ENCODE data around the gene ZP2. TPM values are rescaled to one million over a fixed set of nuclear protein-coding genes. Genes with fewer than 3 reads are reported as not detected.
"Not testable (repeated sequence)": the region's sequence is repeated elsewhere in the genome, so short reads cannot be mapped to it uniquely, and the experiment has no call there.

The ZP2 gene
- total RNA-seq, 1 experiment from 2014 or later = not detected

DNA sequence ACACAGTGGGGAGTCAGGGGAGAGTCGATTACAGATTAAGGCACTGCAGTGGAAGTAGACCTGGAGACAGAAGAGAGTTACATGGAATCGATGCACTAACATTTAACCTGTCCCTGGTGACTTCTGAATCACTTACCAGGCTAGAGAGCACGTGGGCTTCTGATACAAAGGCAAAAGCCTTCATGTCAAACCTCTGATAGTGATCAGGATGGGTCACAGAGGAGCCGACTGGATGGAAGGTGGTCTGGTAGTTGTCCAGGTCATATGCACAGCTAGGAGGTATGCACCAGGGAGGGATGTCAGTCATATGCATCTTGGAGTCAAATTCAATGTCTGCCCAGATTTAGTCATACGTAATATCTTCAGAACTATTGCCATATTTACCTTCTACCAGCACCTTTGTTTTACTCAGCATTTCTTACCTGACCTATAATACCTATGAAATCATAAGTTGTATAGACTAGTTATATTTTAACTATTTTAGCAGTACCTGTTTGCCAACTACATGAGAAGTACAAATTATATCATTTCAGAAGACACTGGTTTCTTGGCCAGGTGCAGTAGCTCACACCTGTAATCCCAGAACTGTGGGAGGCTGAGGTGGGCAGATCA lies 11.7 kb downstream of the ZP2 start:
- H3K4me3 ChIP-seq (ENCODE audit: low read depth, low read length) = no peak overlapping the region
- intact Hi-C loops (cut with micrococcal nuclease; ENCODE audit: unreplicated experiment) = loop anchor here (5.0 kb wide), 1 partner anchor 78 kb away; the partner anchor contains the start of gene CRYM
- CTCF ChIA-PET = no interaction called here
- H3K36me3 ChIP-seq (ENCODE audit: control insufficient read depth, insufficient read depth, low read length) = no peaks in the 10 kb centered on the region
- H3K36me3 Mint-ChIP-seq (ENCODE audit: insufficient read depth, unreplicated experiment) = no peaks in the 10 kb centered on the region
- BruUV-seq (replicated peaks) = no TSS peak
- POLR2A ChIA-PET = interaction anchor here (0.6 kb wide), 1 partner anchor 1971 kb away, joined by 4 read pairs; no protein-coding TSS in a partner anchor
- no peaks in the 10 kb centered on the region for H3K4me1 ChIP-seq
- H3K27me3 ChIP-seq (replicated peaks; ENCODE audit: control insufficient read depth, insufficient read depth, low read length) = no peaks in the 10 kb centered on the region
- no peak overlapping the region for H3K4me3 Mint-ChIP-seq (ENCODE audit: unreplicated experiment)
- TF ChIP-seq, protein P1, sequence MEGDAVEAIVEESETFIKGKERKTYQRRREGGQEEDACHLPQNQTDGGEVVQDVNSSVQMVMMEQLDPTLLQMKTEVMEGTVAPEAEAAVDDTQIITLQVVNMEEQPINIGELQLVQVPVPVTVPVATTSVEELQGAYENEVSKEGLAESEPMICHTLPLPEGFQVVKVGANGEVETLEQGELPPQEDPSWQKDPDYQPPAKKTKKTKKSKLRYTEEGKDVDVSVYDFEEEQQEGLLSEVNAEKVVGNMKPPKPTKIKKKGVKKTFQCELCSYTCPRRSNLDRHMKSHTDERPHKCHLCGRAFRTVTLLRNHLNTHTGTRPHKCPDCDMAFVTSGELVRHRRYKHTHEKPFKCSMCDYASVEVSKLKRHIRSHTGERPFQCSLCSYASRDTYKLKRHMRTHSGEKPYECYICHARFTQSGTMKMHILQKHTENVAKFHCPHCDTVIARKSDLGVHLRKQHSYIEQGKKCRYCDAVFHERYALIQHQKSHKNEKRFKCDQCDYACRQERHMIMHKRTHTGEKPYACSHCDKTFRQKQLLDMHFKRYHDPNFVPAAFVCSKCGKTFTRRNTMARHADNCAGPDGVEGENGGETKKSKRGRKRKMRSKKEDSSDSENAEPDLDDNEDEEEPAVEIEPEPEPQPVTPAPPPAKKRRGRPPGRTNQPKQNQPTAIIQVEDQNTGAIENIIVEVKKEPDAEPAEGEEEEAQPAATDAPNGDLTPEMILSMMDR (IDR thresholded peaks at IDR 0.05; ENCODE audit: insufficient read depth in 1 of 2, low read depth in 1 of 2, low read length in 1 of 2, severe bottlenecking in 1 of 2, unreplicated experiment in 1 of 2) = no peak
- no peaks in the 10 kb centered on the region for H3K9me3 Mint-ChIP-seq (ENCODE audit: unreplicated experiment)
- no peak overlapping the region for H3K27ac Mint-ChIP-seq (ENCODE audit: unreplicated experiment)
- no peak for DNase-seq
- no peaks in the 10 kb centered on the region for H3K9me3 ChIP-seq
- no peaks in the 10 kb centered on the region for H3K27me3 Mint-ChIP-seq (ENCODE audit: insufficient read depth, unreplicated experiment)
- H3K4me1 Mint-ChIP-seq (ENCODE audit: low read depth, unreplicated experiment) = peaks cover 7% of the 10 kb centered on the region

DNA sequence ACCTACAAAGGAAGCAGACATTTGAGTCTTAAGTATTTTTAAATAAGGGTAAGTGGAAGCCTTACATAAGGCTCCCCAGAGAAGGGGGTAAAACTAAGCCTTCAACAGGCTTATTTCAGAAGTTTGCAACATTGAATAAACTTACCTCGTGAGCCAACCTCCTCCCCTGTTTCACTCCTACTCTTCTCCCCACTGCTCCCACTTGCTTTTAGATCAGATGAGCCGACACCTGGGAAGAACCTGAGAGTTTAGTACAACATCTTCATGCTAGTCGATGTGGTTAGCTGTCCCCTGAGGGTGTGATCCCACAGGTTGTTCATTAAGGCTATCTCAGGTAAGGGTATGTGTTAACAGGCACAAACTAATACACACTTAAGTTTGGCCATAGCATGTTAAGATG lies 13.8 kb downstream of the ZP2 start:
- H3K4me3 Mint-ChIP-seq (ENCODE audit: unreplicated experiment) = no peak overlapping the region

DNA sequence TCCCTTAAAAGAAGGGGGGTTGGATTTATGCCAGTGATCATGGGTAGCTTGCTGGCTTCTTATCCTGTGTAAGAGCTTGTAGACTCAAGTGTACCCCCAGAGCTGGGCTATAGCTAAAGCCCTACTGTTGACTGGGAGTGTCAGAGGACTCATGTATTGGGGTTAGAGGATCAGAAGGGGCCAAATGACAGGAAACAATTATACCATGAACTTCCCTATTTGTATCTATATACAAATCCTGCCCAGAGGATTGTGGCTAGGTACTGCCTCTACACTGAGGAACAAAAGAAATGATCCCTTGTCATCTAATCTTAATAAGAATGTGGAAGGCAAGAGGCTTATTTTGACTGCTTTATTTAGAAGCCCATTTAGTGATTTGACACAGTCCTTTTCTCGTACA lies 14.3 kb downstream of the ZP2 start:
- BruUV-seq (replicated peaks) = no TSS peak
- H3K36me3 Mint-ChIP-seq (ENCODE audit: insufficient read depth, unreplicated experiment) = no peaks in the 10 kb centered on the region
- no peak overlapping the region for H3K27ac Mint-ChIP-seq (ENCODE audit: unreplicated experiment)
- Histone ChIP-seq H3K4me3 (ENCODE audit: low read depth, low read length) (no peak overlapping the region), H3K4me1 (no peaks in the 10 kb centered on the region), H3K9me3 (no peaks in the 10 kb centered on the region), H3K27me3 (replicated peaks; ENCODE audit: control insufficient read depth, insufficient read depth, low read length) (no peaks in the 10 kb centered on the region), H3K36me3 (ENCODE audit: control insufficient read depth, insufficient read depth, low read length) (no peaks in the 10 kb centered on the region)
- H3K9me3 Mint-ChIP-seq (ENCODE audit: unreplicated experiment) = no peaks in the 10 kb centered on the region
- ChIA-PET CTCF (no interaction called here), POLR2A (no interaction called here)
- H3K27me3 Mint-ChIP-seq (ENCODE audit: insufficient read depth, unreplicated experiment) = no peaks in the 10 kb centered on the region
- intact Hi-C loops (cut with micrococcal nuclease; ENCODE audit: unreplicated experiment) = no loop called here
- peaks cover 7% of the 10 kb centered on the region for H3K4me1 Mint-ChIP-seq (ENCODE audit: low read depth, unreplicated experiment)
- TF ChIP-seq, protein P1 (IDR thresholded peaks at IDR 0.05; ENCODE audit: insufficient read depth in 1 of 2, low read depth in 1 of 2, low read length in 1 of 2, severe bottlenecking in 1 of 2, unreplicated experiment in 1 of 2) = no peak
- no peak for DNase-seq
- H3K4me3 Mint-ChIP-seq (ENCODE audit: unreplicated experiment) = no peak overlapping the region

More for the DNA sequence above, 13.8 kb downstream of the ZP2 start:
- Mint-ChIP-seq H3K4me1 (ENCODE audit: low read depth, unreplicated experiment) (peaks cover 7% of the 10 kb centered on the region), H3K9me3 (ENCODE audit: unreplicated experiment) (no peaks in the 10 kb centered on the region), H3K27me3 (ENCODE audit: insufficient read depth, unreplicated experiment) (no peaks in the 10 kb centered on the region), H3K36me3 (ENCODE audit: insufficient read depth, unreplicated experiment) (no peaks in the 10 kb centered on the region), H3K27ac (ENCODE audit: unreplicated experiment) (no peak overlapping the region)
- DNase-seq = no peak
- no TSS peak for BruUV-seq (replicated peaks)
- ChIA-PET POLR2A (no interaction called here), CTCF (no interaction called here)
- intact Hi-C loops (cut with micrococcal nuclease; ENCODE audit: unreplicated experiment) = no loop called here
- Histone ChIP-seq H3K9me3 (no peaks in the 10 kb centered on the region), H3K4me3 (ENCODE audit: low read depth, low read length) (no peak overlapping the region), H3K36me3 (ENCODE audit: control insufficient read depth, insufficient read depth, low read length) (no peaks in the 10 kb centered on the region), H3K4me1 (no peaks in the 10 kb centered on the region), H3K27me3 (replicated peaks; ENCODE audit: control insufficient read depth, insufficient read depth, low read length) (no peaks in the 10 kb centered on the region)
- TF ChIP-seq, protein P1 (IDR thresholded peaks at IDR 0.05; ENCODE audit: insufficient read depth in 1 of 2, low read depth in 1 of 2, low read length in 1 of 2, severe bottlenecking in 1 of 2, unreplicated experiment in 1 of 2) = no peak

DNA sequence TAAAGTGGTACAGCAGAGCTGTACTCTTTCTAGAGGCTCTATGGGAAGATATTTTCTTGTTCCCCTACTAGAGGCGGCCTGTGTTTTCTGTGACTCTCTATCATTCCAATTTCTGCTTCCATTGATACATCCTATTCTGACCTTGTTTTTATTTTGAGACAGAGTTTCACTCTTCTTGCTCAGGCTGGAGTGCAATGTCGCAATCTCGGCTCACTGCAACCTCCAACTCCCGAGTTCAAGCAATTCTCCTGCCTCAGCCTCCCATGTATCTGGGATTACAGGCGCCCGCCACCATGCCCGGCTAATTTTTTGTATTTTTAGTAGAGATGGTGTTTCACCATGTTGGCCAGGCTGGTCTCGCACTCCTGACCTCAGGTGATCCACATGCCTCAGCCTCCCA lies 16.0 kb downstream of the ZP2 start:
- intact Hi-C loops (cut with micrococcal nuclease; ENCODE audit: unreplicated experiment); H3K27ac Mint-ChIP-seq (ENCODE audit: unreplicated experiment); H3K4me1 Mint-ChIP-seq (ENCODE audit: low read depth, unreplicated experiment); H3K36me3 ChIP-seq (ENCODE audit: control insufficient read depth, insufficient read depth, low read length); H3K27me3 ChIP-seq (replicated peaks; ENCODE audit: control insufficient read depth, insufficient read depth, low read length); H3K9me3 Mint-ChIP-seq (ENCODE audit: unreplicated experiment); H3K4me3 ChIP-seq (ENCODE audit: low read depth, low read length); H3K27me3 Mint-ChIP-seq (ENCODE audit: insufficient read depth, unreplicated experiment); H3K36me3 Mint-ChIP-seq (ENCODE audit: insufficient read depth, unreplicated experiment); POLR2A ChIA-PET; H3K9me3 ChIP-seq; H3K4me3 Mint-ChIP-seq (ENCODE audit: unreplicated experiment); BruUV-seq (replicated peaks); H3K4me1 ChIP-seq; DNase-seq: not testable (repeated sequence)
- CTCF ChIA-PET = interaction anchor here (1.2 kb wide), 1 partner anchor 105 kb away, joined by 3 read pairs; no protein-coding TSS in a partner anchor

Measured in Caco-2 (cell line).